Epithelial cell of esophagus (primary cell): Measurements from ENCODE around the gene GHRL.
A peak's percentile ranks its signal among the peaks of the same experiment; 100 is the strongest.

ENCODE experiments used
- DNase-seq: peaks from one replicate; pipeline ENCODE4 v3.0.0; 2010; ENCODE audit warnings: low read depth
- H3K4me3 ChIP-seq: 2 replicates; pipeline ENCODE4 v1.5.1; 2011; ENCODE audit warnings: mild to moderate bottlenecking, low read length, control low read depth
- CTCF ChIP-seq: IDR thresholded peaks from 2 replicates; pipeline ENCODE4 v1.5.1; 2011; ENCODE audit warnings: low read depth, mild to moderate bottlenecking, low read length, control low read depth, inconsistent platforms; ENCODE audit not compliant: insufficient read depth; ENCODE audit errors: missing control alignments

The GHRL gene

GRCh38 chr3:10328460-10329071 is 35.8 kb upstream of the GHRL start:
- DNase-seq: no peak
- no peak overlapping the region for H3K4me3 ChIP-seq
- TF ChIP-seq CTCF: no peak

- no peak for DNase-seq
- no peak for TF ChIP-seq CTCF
- no peak overlapping the region for H3K4me3 ChIP-seq
Measured at GRCh38 chr3:10327592-10327991, 34.8 kb upstream of the GHRL start.

GRCh38 chr3:10322352-10322710 is 29.6 kb upstream of the GHRL start:
- TF ChIP-seq CTCF: peak; percentile 38
- H3K4me3 ChIP-seq: no peak overlapping the region
- peak; percentile 17 for DNase-seq

GRCh38 chr3:10321630-10322351 is 29.0 kb upstream of the GHRL start:
- DNase-seq: no peak
- no peak overlapping the region for H3K4me3 ChIP-seq
- TF ChIP-seq CTCF: no peak

- H3K4me3 ChIP-seq: peak overlapping the region; percentile 99
- peak; percentile 7 for DNase-seq
- TF ChIP-seq CTCF: no peak
Measured at GRCh38 chr3:10320320-10320677, 27.6 kb upstream of the GHRL start.

GRCh38 chr3:10319804-10320203 is 27.1 kb upstream of the GHRL start:
- no peak for TF ChIP-seq CTCF
- no peak for DNase-seq
- H3K4me3 ChIP-seq: peak overlapping the region; percentile 99

- H3K4me3 ChIP-seq: peak overlapping the region; percentile 99
- no peak for TF ChIP-seq CTCF
- DNase-seq: no peak
Measured at GRCh38 chr3:10319251-10319650, 26.5 kb upstream of the GHRL start.
